Daoy (cell line): ENCODE results near the gene COX7A1. TPM values are rescaled to one million over a fixed set of nuclear protein-coding genes. Genes with fewer than 3 reads are reported as not detected.
A peak's percentile ranks its signal among the peaks of the same experiment; 100 is the strongest.
"Not testable (repeated sequence)": the region's sequence is repeated elsewhere in the genome, so short reads cannot be mapped to it uniquely, and the experiment has no call there.

Source experiments
- DNase-seq: peaks from one replicate; pipeline ENCODE4 v3.0.0-alpha.2; 2015; ENCODE audit warnings: low read depth
- total RNA-seq: library from RNA; depleted of rRNA; stranded (reverse); fragments of >200 nt; shearing (Covaris generic); gene quantifications from 2 replicates; pipeline ENCODE4 v1.2.3, GENCODE V29; 2014

Gene COX7A1
- total RNA-seq, 1 experiment from 2014 or later, result not detected

DNA sequence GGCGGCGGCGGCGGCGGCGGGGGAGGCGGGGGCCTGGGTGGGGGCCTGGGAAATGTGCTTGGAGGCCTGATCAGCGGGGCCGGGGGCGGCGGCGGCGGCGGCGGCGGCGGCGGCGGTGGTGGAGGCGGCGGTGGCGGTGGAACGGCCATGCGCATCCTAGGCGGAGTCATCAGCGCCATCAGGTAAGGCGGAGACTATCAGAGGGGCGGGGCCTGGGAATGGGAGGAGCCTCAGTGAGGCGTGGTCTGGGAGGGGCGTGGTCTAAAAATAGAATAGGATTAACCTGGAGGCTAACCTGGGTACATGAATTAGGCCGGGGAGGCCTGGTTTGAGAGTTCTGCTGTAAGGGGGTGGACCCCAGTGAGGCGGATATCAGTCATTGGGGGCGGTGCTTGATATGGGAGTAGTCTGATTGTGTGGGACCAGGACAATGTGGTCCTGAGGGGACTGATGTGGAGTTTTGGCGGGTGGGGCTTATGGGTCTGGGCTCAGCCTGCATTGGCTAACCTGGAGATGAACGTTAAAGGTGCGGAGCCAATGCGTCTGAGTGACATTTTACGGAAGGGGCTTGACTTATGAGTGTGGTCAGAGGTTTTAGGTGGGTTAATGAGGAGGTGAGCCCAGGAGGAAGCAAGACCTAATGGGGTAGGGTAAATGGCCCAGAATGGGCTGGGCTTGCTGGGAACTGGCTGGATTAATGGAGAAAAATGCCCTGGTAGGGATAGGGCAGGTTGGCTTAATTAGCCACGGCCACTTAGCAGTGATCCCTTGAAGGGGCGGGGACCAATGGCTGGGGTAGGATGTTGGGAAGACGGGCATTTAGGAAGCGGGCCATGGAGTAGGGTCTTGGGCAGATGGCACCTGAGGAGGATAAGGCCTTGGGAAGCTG lies 11.0 kb downstream of the COX7A1 start:
- peak; percentile 91 for DNase-seq

DNA sequence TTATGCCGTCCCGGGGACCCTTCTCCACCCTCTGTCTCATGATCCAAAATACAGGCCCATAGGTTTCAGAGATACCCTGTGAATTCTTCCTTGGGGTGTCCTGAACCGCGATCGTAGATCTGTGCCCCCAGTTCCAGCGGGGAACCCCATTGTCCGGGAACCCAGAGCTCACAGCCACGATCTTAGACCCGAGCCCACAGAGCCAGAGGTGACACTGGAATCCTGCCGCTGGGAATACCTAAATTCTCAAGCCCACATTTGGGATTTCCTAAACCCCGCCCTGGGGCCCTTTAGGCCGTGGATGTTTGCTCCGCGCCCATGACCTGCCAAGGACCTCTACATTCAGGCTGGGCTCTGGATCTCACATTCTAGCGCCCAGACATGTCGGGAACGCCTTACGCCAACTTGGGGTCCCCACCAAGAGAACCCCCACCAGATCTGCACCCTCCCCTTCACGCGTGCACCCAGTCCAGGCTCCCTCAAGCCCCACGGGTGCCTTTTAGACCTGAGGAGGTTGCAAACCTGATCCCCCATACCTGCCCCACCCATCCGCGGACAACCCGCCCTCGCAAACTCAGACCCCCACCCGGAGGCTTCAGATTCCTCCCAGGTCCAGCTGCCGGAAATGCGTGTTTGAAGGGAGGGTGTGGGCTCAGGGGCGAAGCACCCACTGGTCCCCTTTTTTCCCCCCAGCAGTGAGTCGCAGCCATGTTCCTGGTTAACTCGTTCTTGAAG lies 11.8 kb downstream of the COX7A1 start:
- peak; percentile 79 for DNase-seq

DNA sequence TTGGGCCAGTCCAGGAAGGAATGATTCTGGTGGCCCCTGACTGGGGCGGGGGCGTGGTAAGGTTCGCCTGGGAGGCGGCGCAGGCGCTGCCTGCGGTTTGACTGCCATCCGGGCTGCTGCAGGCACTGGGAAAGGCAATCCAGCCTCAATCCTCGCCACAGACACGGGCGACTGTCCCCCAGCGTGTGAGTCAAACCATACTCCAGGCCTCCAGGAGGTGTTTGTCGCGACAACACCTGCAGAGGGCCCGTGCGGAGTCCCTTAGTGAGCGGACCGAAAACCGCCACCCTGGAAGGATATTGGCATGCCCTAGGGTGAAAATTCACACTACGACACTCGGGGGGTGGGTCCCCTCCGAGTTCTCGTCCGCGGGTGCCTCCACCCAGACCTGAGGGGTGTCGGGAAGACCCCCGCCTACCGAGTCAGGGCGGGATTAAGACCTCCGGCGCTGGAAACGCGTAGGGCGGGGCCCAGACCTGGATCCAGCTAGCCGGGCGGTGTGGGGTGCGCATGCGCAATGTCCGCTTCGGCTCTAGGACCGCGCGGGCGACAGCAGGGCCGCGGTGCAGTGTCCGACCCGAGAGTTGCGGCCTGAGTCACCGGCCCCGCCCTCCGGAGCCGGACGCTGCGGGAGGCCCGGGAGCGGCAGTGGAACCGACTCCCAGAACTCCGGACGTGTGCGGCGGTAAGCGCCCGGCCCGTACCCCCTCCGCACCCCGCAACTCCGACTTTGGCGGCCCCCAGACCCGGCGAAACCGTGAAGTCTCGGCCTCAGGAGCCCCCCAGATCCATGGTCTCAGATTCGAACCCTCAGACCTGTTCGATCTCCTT lies 12.6 kb downstream of the COX7A1 start, which contains the start of gene CAPNS1:
Gene CAPNS1, plus strand, starts transcription at position 594 of the 831 bp plus-strand sequence. CDS start 946 bp downstream, outside the sequence.
- DNase-seq, result peak; percentile 99

DNA sequence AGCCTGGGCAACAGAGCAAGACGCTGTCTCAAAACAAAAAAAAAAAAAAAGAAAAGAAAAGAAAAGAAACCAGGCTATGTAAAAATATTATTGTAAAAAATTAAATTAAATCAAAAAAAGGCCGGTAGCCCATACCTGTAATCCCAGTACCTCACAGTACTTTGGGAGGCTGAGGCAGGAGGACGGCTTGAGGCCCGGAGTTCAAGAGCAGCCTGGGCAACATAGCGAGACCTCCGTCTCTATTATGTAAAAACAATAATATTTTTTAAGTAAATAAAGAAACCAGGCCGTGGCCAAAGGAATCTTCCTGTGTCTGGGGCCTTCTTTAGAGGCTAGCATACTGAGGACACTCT lies 13.2 kb downstream of the COX7A1 start:
- no peak for DNase-seq

DNA sequence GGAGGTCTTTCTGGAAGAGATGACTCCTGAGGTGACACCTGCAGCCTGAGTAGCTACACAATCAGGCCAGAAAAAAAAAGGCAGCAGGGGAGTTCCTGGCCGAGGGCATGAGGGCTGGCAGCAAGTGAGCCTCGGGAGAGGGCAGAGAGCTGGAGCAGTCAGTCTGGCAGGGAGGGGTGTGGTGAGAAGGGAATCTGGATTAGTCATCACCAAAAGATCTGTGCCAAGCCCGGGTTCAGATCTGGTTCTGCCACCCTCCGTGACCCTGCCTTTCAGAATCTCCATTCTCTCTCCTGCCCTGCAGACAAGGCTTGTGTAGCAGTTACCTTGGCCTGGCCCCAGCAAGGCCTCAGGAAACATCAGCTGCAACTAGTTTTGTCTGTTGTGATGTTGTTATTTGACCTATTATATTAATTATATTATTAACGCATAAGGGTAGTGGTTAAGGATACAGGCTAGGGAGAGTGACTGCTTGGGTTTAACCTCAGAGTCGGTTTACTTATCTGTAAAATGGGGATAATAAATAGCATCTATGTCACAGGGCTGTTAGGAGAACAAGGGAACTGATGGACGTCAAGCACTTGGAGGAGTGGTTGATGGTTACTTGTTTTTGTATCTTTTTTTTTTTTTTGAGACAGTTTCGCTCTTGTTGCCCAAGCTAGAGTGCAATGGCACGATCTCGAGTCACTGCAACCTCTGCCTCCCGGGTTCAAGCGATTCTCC lies 15.1 kb downstream of the COX7A1 start:
- DNase-seq, result peak; percentile 85

DNA sequence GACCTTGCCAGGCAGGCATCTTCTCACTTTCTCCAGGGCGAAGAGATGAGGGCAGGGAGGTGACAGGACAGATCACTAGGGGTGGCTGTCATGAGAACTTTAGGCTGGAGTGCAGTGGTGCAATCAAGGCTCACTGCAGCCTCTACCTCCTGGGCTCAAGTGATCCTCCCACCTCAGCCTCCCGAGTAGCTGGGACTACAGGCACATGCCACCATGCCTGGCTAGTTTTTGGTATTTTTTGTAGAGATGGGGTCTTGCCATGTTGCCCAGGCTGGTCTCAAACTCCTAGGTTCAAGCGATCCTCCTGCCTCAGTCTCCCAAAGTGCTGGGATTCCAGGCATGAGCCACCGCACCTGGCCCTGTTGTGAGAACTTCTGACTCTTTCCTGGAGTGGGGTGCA lies 17.4 kb downstream of the COX7A1 start:
- DNase-seq, result not testable (repeated sequence)

DNA sequence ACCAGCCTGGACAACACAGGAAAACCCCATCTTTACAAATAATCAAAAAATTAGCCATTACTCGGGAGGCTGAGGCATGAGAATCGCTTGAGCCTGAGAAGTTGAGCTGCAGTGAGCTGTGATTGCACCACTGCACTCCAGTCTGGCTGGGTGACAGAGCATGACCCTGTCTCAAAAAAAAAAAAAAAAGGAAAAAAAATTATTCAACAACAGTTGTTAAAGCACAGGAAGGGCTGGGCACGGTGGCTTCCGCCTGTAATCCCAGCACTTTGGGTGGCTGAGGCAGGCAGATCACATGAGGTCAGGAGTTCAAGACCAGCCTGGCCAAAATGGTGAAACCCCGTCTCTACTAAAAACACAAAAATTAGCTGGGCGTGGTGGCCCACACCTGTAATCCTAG lies 21.0 kb downstream of the COX7A1 start:
- DNase-seq, result not testable (repeated sequence)

DNA sequence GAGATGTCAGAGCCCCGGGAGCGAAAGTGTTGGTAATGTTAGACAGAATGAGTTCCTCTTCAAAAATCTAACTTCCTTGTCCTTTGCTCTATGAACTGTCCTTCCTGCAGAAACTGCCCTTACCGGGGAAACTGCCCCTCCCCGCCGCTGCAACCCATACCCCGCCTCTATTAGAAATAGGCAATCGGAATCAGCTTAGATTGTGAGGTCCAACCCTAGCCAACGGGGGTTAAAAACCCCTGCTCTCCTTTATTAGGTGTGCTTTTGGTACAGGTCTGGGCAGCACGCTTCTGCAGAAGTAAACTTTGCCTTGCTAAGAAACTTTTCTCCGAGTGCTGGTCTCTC lies 23.9 kb downstream of the COX7A1 start:
- no peak for DNase-seq

DNA sequence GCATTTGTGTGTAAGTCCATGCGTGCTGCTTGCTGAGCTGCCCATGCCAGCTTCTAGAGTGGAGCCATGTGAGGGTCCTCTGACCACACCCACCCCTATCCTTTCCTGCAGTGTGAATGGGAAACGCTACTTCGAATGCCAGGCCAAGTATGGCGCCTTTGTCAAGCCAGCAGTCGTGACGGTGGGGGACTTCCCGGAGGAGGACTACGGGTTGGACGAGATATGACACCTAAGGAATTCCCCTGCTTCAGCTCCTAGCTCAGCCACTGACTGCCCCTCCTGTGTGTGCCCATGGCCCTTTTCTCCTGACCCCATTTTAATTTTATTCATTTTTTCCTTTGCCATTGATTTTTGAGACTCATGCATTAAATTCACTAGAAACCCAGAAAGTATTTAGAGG lies 26.7 kb downstream of the COX7A1 start:
- DNase-seq, result no peak

DNA sequence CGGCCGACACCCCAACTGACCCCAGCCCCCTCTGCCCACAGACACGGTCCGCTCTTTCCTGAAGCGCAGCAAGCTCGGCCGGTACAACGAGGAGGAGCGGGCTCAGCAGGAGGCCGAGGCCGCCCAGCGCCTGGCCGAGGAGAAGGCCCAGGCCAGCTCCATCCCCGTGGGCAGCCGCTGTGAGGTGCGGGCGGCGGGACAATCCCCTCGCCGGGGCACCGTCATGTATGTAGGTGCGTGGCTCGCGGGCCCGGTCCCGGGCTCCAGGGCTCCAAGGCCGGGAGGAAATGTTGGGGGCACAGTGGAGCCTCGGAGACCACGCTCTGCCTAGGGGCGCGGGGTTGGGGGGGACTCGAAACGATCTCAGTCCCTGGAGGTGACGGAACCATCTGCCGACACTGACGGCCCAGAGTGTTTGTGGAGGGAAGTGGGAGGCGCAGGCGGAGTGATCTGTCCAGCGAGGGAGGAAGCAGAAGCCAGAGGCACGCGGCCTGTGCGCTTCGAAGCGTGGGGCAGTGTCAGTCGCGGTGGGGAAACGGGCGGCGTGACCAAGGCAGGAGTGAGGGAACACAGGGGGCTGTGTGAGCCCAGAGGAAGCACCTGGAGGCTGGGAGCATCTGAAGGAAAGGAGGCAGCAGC lies 30.6 kb downstream of the COX7A1 start:
- no peak for DNase-seq

DNA sequence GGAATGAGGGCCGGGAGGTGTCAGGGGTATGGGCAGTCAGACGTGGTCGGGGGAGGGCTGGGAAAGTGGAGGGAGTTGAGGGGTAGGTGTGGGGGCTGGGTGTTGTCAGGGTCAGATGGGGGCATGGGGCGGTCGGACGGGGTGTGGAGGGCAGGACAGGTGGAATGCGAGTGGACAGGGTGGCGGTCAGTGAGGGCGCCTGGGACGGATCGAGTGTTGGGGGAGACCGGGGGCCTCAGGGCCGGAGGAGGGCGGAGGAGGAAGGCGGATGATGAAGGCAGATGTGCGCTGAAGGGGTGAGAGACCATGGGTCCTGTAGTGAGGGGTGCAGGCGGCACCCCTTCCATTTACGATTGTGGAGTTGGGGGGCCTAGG lies 31.3 kb downstream of the COX7A1 start:
- no peak for DNase-seq

DNA sequence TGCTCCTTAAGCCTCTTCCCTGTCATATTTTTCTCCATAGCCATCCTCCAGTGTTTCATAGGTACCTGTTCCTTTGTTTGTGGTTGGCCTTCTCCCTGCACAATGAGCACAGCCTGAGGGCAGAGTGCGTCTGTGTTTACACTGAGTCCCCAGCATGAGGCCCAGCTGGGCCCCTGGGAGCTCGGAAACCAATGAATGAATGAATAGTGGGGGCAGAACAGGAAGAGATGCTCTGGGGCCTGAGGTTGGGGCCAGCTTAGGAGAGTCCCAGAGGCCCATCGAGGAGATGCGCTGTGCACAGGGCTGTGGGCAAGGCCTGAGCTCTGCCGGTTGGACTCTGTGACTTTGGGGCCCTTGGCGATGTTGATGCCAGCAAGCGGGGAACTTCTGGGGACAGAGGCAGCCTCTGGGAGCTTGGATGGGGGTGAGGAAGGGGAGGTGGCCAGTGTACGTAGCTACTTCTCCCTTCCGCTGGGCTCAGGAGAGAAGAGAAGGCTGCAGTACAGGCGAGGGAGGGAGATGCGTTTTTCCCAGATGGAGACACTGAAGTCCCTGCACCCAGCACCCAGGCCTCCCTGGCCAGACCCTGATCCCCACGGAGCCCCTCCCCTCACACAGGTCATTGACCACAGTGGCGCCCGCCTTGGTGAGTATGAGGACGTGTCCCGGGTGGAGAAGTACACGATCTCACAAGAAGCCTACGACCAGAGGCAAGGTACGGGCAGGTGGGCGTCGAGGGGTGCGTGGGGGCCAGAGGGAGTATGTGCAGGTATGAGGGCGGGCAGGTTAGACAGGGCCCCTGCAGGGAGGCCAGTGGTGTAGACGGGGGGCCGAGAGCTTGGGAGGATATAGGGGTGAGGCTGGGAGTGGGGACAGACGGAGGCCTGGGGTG lies 31.9 kb downstream of the COX7A1 start:
- DNase-seq, result no peak

DNA sequence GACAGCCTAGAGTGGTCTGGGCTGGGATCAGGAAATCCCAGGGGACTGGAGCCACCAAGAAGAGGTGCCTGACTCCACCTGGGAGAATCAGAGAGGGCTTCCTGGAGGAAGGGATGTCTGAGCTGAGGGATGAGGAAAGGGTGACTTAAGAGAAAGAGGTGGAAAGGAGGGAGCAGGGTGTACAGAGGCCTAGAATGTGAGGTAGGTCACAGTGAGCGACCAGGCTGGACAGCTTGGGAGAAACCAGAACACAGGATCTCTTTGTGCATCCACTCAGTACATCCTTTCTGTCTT lies 36.0 kb downstream of the COX7A1 start:
- DNase-seq, result no peak

DNA sequence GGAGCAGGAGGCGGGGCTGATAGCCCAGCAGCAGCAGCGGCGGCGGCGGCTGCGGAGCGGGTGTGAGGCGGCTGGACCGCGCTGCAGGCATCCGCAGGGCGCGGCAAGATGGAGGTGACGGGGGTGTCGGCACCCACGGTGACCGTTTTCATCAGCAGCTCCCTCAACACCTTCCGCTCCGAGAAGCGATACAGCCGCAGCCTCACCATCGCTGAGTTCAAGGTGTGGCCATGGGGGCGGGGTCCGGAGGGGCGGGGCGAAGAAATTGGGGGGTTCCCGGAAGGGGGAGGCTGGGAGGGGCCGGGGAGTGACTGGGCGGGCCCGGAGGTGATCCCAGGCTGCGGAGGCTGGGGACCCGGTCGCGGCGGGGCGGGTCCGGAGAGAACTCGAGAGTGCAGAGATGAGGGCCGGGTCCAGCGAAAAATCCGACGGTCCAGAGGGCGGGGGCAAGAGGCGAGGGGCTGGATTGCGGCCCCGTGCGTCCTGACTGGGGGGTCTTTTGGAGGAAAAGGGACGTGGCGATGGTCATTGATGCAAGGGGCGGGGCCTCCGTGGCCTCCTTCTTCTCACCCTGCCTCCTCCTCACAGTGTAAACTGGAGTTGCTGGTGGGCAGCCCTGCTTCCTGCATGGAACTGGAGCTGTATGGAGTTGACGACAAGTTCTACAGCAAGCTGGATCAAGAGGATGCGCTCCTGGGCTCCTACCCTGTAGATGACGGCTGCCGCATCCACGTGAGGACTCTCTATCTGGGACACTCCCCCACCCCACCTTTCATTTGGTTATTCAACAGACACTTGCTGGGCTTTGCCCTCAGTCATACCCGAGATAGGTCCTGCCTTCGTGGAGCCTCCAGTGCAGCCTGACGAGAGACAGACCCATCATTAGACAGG lies 36.5 kb downstream of the COX7A1 start, which contains the start of gene TBCB:
Gene TBCB, plus strand, starts transcription at position 16 of the 891 bp plus-strand sequence. Its CDS starts 93 bp downstream, at position 109.
- DNase-seq, result no peak

DNA sequence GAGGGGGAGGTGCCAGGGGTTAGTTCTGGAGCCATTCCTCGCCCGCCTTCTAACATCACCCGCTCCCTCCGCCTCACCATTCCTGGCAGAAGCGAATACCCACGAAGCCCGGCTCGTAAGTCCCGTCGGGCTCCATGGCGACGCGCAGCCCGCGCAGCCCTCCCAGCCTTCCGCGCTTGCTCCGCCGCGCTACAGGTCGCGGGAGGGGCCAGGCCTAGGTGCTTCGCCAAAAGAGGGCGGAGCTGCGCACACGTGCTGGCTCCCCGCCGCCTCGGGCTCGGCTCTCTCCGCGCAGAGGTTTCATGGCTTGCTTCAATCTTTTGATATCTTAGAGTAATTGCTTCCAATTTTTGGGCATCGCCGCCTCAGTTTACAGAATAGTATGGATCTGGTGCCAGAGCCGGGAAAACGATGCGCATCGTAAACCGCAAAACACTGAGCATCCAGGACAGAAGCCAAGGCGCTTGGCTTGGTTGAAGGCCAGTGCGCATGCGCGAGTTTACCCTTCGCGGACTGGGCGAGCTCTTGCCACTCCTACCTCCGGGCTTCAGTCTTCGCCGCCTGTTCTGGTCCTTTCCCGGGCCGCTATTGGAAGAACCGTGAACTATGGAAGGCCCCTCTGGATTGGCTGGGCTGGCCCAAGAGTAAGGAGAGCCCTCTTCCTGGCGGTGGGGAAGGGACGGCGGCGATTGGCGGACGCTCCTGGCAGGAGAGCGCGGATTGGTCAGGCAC lies 37.4 kb downstream of the COX7A1 start, which contains the start of gene POLR2I:
Gene POLR2I, minus strand, starts transcription at position 155 of the 732 bp plus-strand sequence. Its CDS starts 19 bp downstream, at position 136.
- peak; percentile 100 for DNase-seq

DNA sequence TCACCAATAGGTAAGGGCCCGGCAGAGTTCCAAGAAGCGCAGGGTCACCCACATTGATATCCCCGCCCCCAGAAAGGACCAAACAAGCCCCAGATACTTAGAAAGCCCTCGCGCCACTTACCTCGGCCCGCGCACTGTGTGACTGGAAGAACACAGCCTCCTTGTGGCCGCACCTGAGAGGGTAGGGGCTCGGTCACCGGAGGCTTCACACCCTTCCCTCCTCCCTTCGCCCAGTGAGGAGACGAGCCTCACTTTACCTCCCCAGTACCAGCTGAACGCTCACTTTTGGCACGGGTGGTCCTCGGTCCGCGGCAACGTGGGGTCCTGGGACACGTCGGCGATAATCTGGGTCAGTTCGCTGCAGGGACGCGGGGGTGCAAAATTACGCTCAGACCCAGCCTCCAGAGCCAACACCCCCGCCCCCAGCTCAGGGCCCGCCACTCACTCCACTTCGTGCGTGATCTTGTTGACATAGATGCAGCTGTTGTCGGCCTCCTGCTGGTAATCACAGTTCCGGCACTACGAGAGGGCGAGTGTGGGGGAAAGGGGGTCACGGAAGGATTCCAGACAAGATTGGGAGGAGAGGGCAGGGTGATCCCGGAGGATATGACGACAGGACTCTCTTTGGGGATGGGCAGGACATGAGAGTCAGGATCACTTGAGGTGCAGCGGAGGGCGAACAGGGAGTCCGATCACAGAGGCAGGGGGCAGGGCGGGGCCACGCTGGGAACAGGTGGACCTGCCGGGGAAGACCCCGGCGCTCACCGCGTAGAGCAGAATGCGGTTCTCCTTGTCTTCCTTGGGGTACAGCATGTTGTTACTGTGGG lies 38.1 kb downstream of the COX7A1 start:
- DNase-seq, result peak; percentile 52

DNA sequence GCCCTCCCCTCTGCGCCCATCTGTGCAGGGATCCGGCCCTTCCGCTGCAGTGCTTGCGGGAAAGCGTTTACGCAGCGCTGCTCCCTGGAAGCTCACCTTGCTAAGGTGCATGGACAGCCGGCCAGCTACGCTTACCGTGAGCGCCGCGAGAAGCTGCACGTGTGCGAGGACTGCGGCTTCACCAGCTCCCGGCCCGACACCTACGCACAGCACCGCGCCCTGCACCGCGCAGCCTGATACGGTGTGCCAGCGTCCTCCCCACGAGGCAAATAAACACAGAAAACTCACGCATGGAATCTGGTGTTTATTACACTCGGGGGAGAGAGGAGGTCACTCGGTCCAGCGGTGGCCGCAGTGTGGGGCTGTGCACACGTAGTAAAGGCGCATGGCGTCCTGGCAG lies 38.8 kb downstream of the COX7A1 start:
- no peak for DNase-seq
